KMS-11 (cell line): ENCODE data around the gene OMA1.

Experiments
- H2AFZ ChIP-seq: fragments of 200-600 bp; sonication (generic); 2 replicates; pipeline ENCODE4 v1.6.1; 2016; ENCODE audit warnings: antibody characterized with exemption, mixed run types, low read depth
- H3K27ac ChIP-seq: fragments of 200-600 bp; sonication (generic); 2 replicates; pipeline ENCODE4 v1.6.1; 2016; ENCODE audit warnings: mild to moderate bottlenecking, mixed run types
- H3K27me3 ChIP-seq: fragments of 200-600 bp; sonication (generic); 2 replicates; pipeline ENCODE4 v1.6.1; 2017; ENCODE audit warnings: mild to moderate bottlenecking, low read depth, mixed run types, moderate library complexity; ENCODE audit not compliant: insufficient read depth
- H3K36me3 ChIP-seq: fragments of 200-600 bp; sonication (generic); 2 replicates; pipeline ENCODE4 v1.6.1; 2017; ENCODE audit warnings: mild to moderate bottlenecking, mixed run types; ENCODE audit not compliant: insufficient read depth
- H3K4me1 ChIP-seq: fragments of 200-600 bp; sonication (generic); 2 replicates; pipeline ENCODE4 v1.6.1; 2016; ENCODE audit warnings: mild to moderate bottlenecking, low read depth, mixed run types; ENCODE audit not compliant: poor library complexity, severe bottlenecking
- H3K4me2 ChIP-seq: fragments of 200-600 bp; sonication (generic); 2 replicates; pipeline ENCODE4 v1.7.0; 2016; ENCODE audit warnings: mild to moderate bottlenecking, mixed run types
- H3K4me3 ChIP-seq: fragments of 200-600 bp; sonication (generic); IDR thresholded peaks from 2 replicates; pipeline ENCODE4 v1.6.1; 2017; ENCODE audit warnings: low read depth, low read length, mixed read lengths; ENCODE audit not compliant: insufficient read depth
- H3K79me2 ChIP-seq: fragments of 200-600 bp; sonication (generic); 2 replicates; pipeline ENCODE4 v1.6.1; 2016; ENCODE audit warnings: low read depth, mixed run types; ENCODE audit not compliant: insufficient read depth
- H3K9ac ChIP-seq: fragments of 200-600 bp; sonication (generic); 2 replicates; pipeline ENCODE4 v1.6.1; 2016; ENCODE audit warnings: mild to moderate bottlenecking, mixed run types
- H4K20me1 ChIP-seq: fragments of 200-600 bp; sonication (generic); 2 replicates; pipeline ENCODE4 v1.6.1; 2016; ENCODE audit warnings: mild to moderate bottlenecking, mixed run types; ENCODE audit not compliant: insufficient read depth
- TF ChIP-seq, protein P1 (sequence below): fragments of 200-600 bp; sonication (generic); conservative IDR thresholded peaks from 2 replicates; pipeline ENCODE4 v1.6.1; 2017; ENCODE audit warnings: low read depth, mild to moderate bottlenecking, antibody characterized with exemption, low read length, moderate library complexity, mixed read lengths

Gene OMA1

GRCh38 chr1:58575551-58576324 is 29.2 kb upstream of the OMA1 start:
- H3K79me2 ChIP-seq, result no peaks in the 10 kb centered on the region
- H3K4me2 ChIP-seq, result no peak overlapping the region
- no peak overlapping the region for H3K4me3 ChIP-seq
- TF ChIP-seq, protein P1, sequence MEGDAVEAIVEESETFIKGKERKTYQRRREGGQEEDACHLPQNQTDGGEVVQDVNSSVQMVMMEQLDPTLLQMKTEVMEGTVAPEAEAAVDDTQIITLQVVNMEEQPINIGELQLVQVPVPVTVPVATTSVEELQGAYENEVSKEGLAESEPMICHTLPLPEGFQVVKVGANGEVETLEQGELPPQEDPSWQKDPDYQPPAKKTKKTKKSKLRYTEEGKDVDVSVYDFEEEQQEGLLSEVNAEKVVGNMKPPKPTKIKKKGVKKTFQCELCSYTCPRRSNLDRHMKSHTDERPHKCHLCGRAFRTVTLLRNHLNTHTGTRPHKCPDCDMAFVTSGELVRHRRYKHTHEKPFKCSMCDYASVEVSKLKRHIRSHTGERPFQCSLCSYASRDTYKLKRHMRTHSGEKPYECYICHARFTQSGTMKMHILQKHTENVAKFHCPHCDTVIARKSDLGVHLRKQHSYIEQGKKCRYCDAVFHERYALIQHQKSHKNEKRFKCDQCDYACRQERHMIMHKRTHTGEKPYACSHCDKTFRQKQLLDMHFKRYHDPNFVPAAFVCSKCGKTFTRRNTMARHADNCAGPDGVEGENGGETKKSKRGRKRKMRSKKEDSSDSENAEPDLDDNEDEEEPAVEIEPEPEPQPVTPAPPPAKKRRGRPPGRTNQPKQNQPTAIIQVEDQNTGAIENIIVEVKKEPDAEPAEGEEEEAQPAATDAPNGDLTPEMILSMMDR, result no peak
- H4K20me1 ChIP-seq, result no peaks in the 10 kb centered on the region
- peaks cover 9% of the 10 kb centered on the region for H3K4me1 ChIP-seq
- H3K36me3 ChIP-seq, result no peaks in the 10 kb centered on the region
- no peak overlapping the region for H3K27ac ChIP-seq
- no peak overlapping the region for H3K9ac ChIP-seq
- no peak overlapping the region for H2AFZ ChIP-seq
- H3K27me3 ChIP-seq, result no peaks in the 10 kb centered on the region

DNA sequence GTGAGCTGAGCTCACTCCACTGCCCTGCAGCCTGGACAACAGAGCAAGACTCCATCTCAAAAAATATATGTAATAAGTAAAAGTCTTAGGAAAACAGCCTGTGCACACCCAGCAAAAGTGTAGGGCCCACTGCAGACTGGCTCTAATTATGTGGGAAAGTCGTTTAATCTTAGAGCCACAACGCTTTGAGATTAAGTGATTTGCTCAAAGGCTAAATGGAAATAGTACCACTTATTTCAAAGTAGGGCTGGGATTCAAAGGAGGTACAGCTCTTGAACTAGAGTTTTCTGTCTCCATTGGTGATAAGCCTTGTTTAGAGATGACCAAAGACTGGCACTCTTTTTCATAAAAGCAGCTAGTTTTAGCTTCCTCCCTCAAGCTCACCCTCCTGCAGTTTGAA is 28.3 kb upstream of the OMA1 start:
- Histone ChIP-seq H3K4me3 (no peak overlapping the region), H2AFZ (no peak overlapping the region), H4K20me1 (no peaks in the 10 kb centered on the region), H3K9ac (no peak overlapping the region), H3K4me1 (peaks cover 9% of the 10 kb centered on the region), H3K27ac (no peak overlapping the region), H3K79me2 (no peaks in the 10 kb centered on the region), H3K36me3 (no peaks in the 10 kb centered on the region), H3K27me3 (no peaks in the 10 kb centered on the region), H3K4me2 (no peak overlapping the region)
- TF ChIP-seq, protein P1, result no peak

GRCh38 chr1:58573705-58574591 is 27.4 kb upstream of the OMA1 start:
- no peak overlapping the region for H3K9ac ChIP-seq

DNA sequence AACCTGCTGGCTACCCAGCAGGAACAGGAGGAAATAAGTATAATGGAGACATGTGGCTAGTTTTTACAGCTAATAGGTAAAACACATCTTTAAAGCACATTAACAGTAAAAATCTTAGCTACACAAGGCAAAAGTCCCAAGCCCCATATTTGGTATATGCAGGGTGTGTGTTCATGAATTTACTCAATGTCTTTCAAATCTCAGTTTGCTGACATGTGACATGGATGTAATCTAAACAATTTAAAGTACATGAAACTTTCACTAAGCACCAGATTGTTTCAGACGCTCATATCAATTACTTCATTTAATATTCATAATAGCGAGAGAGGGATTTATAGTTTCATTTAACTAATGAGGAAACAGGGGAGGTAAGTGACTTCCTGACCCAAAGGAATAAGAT is 26.6 kb upstream of the OMA1 start:
- Histone ChIP-seq H3K27ac (no peak overlapping the region), H3K9ac (no peak overlapping the region), H3K4me1 (peaks cover 9% of the 10 kb centered on the region), H4K20me1 (no peaks in the 10 kb centered on the region), H3K27me3 (no peaks in the 10 kb centered on the region), H3K36me3 (no peaks in the 10 kb centered on the region), H3K4me2 (no peak overlapping the region), H2AFZ (no peak overlapping the region), H3K4me3 (no peak overlapping the region), H3K79me2 (no peaks in the 10 kb centered on the region)
- TF ChIP-seq, protein P1, result no peak

More at GRCh38 chr1:58573705-58574591, 27.4 kb upstream of the OMA1 start:
- H3K79me2 ChIP-seq, result no peaks in the 10 kb centered on the region
- H3K4me1 ChIP-seq, result peaks cover 9% of the 10 kb centered on the region
- no peaks in the 10 kb centered on the region for H3K36me3 ChIP-seq
- no peak overlapping the region for H3K4me3 ChIP-seq
- no peaks in the 10 kb centered on the region for H4K20me1 ChIP-seq
- H3K27me3 ChIP-seq, result no peaks in the 10 kb centered on the region
- no peak overlapping the region for H3K4me2 ChIP-seq
- H3K27ac ChIP-seq, result no peak overlapping the region
- TF ChIP-seq, protein P1, result no peak
- no peak overlapping the region for H2AFZ ChIP-seq
